ENCODE measurements around the gene SLC44A5.
A peak's percentile ranks its signal among the peaks of the same experiment; 100 is the strongest.
"Not testable (repeated sequence)": the region's sequence is repeated elsewhere in the genome, so short reads cannot be mapped to it uniquely, and the experiment has no call there.

SLC44A5 gene

GRCh38 chr1:75345538-75346292 lies 265.2 kb downstream of the SLC44A5 start:
- peak; percentile 75 for DNase-seq

- DNase-seq = no peak
Observed at GRCh38 chr1:75342786-75343185, 268.1 kb downstream of the SLC44A5 start.

GRCh38 chr1:75341537-75341936 lies 269.4 kb downstream of the SLC44A5 start:
- no peak for DNase-seq

- no peak for DNase-seq
Observed at GRCh38 chr1:75338616-75339483, 272.1 kb downstream of the SLC44A5 start.

- no peak for DNase-seq
Observed at GRCh38 chr1:75334876-75335389, 276.0 kb downstream of the SLC44A5 start.

GRCh38 chr1:75330624-75331023 lies 280.3 kb downstream of the SLC44A5 start:
- DNase-seq = no peak

GRCh38 chr1:75328691-75329090 lies 282.2 kb downstream of the SLC44A5 start:
- DNase-seq = no peak

- DNase-seq = no peak
Observed at GRCh38 chr1:75327395-75327794, 283.5 kb downstream of the SLC44A5 start.

- DNase-seq = no peak
Observed at GRCh38 chr1:75317976-75318375, 292.9 kb downstream of the SLC44A5 start.

GRCh38 chr1:75316230-75316629 lies 294.7 kb downstream of the SLC44A5 start:
- no peak for DNase-seq

- no peak for DNase-seq
Observed at GRCh38 chr1:75312620-75313019, 298.3 kb downstream of the SLC44A5 start.

GRCh38 chr1:75310067-75310466 lies 300.8 kb downstream of the SLC44A5 start:
- peak; percentile 37 for DNase-seq

GRCh38 chr1:75308365-75308764 lies 302.5 kb downstream of the SLC44A5 start:
- no peak for DNase-seq

GRCh38 chr1:75305061-75305460 lies 305.9 kb downstream of the SLC44A5 start:
- no peak for DNase-seq

GRCh38 chr1:75293270-75293669 lies 317.6 kb downstream of the SLC44A5 start:
- no peak for DNase-seq

- DNase-seq = no peak
Observed at GRCh38 chr1:75292013-75292412, 318.9 kb downstream of the SLC44A5 start.

- no peak for DNase-seq
Observed at GRCh38 chr1:75276385-75276784, 334.5 kb downstream of the SLC44A5 start.

- DNase-seq = no peak
Observed at GRCh38 chr1:75275631-75276030, 335.3 kb downstream of the SLC44A5 start.

- no peak for DNase-seq
Observed at GRCh38 chr1:75274920-75275506, 335.9 kb downstream of the SLC44A5 start.

GRCh38 chr1:75273110-75273509 lies 337.8 kb downstream of the SLC44A5 start:
- no peak for DNase-seq

- peak; percentile 27 for DNase-seq
Observed at GRCh38 chr1:75265792-75266191, 345.1 kb downstream of the SLC44A5 start.

- DNase-seq = no peak
Observed at GRCh38 chr1:75264112-75264511, 346.8 kb downstream of the SLC44A5 start.

GRCh38 chr1:75263616-75264015 lies 347.3 kb downstream of the SLC44A5 start:
- DNase-seq = not testable (repeated sequence)
